ES-I3 (cell line): ENCODE data around the gene RBMS1.
"Not testable (repeated sequence)": the region's sequence is repeated elsewhere in the genome, so short reads cannot be mapped to it uniquely, and the experiment has no call there.

ENCODE experiments used
- H3K36me3 ChIP-seq: 2 replicates; pipeline ENCODE4 v1.6.1; 2013; ENCODE audit warnings: mild to moderate bottlenecking, low read length, control low read depth, moderate library complexity; ENCODE audit not compliant: insufficient read depth
- H3K4me1 ChIP-seq: 2 replicates; pipeline ENCODE4 v1.6.1; 2013; ENCODE audit warnings: mild to moderate bottlenecking, control low read depth, low read length; ENCODE audit not compliant: insufficient read depth
- H3K9ac ChIP-seq: 2 replicates; pipeline ENCODE4 v1.6.1; 2013; ENCODE audit warnings: low read depth, mild to moderate bottlenecking, low read length, moderate library complexity
- H3K9me3 ChIP-seq: 2 replicates; pipeline ENCODE4 v1.6.1; 2013; ENCODE audit warnings: mild to moderate bottlenecking, low read length, moderate library complexity; ENCODE audit not compliant: control insufficient read depth, insufficient read depth

RBMS1 gene

GRCh38 chr2:160425434-160426151 is 68.0 kb downstream of the RBMS1 start:
- Histone ChIP-seq H3K36me3 (no peaks in the 10 kb centered on the region), H3K9ac (no peak overlapping the region), H3K9me3 (no peaks in the 10 kb centered on the region), H3K4me1 (no peaks in the 10 kb centered on the region; the same call in 1 of the 2 replicates)

- Histone ChIP-seq H3K36me3 (no peaks in the 10 kb centered on the region), H3K9me3 (no peaks in the 10 kb centered on the region), H3K9ac (no peak overlapping the region), H3K4me1 (peaks cover 2% of the 10 kb centered on the region)
Observed at GRCh38 chr2:160423126-160423525, 70.5 kb downstream of the RBMS1 start.

DNA sequence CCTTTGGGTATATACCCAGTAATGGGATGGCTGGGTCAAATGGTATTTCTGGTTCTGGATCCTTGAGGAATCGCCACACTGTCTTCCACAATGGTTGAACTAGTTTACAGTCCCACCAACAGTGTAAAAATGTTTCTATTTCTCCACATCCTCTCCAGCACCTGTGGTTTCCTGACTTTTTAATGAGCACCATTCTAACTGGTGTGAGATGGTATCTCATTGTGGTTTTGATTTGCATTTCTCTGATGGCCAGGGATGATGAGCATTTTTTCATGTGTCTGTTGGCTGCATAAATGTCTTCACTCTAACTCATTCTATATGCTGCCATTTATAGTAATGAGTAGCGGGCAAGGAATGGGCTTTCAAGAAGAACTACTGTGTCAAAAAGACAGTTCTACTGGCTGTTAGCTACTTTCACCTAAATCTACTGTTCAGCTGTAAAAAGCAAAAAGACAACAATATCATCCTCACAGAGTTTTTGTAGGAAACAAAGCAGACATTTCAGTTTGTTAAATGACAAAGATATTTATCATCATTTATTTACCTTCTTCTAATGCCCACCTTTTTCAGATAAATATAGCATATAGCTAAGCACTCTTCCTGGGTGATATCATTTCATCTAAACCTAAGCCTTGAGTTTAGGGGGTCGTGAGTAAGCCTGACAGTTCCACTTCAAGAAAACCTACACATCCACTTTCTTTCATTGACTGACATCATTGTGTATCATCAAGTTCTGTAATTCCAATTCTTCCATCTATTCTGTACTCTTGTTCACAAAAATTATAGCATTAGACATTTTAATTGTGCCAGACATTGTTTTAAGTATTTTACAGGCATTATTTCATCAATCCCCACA is 71.7 kb downstream of the RBMS1 start:
- not testable (repeated sequence) for H3K36me3 ChIP-seq, H3K9me3 ChIP-seq, H3K4me1 ChIP-seq, H3K9ac ChIP-seq

GRCh38 chr2:160420711-160421110 is 72.9 kb downstream of the RBMS1 start:
- Histone ChIP-seq H3K36me3 (no peaks in the 10 kb centered on the region), H3K9ac (no peak overlapping the region), H3K4me1 (peaks cover 9% of the 10 kb centered on the region), H3K9me3 (no peaks in the 10 kb centered on the region)

- peaks cover 9% of the 10 kb centered on the region for H3K4me1 ChIP-seq
- no peaks in the 10 kb centered on the region for H3K36me3 ChIP-seq
- H3K9me3 ChIP-seq: no peaks in the 10 kb centered on the region
- H3K9ac ChIP-seq: no peak overlapping the region
Observed at GRCh38 chr2:160419776-160420505, 73.7 kb downstream of the RBMS1 start.

GRCh38 chr2:160418853-160419252 is 74.8 kb downstream of the RBMS1 start:
- no peak overlapping the region for H3K9ac ChIP-seq
- peaks cover 9% of the 10 kb centered on the region for H3K4me1 ChIP-seq
- no peaks in the 10 kb centered on the region for H3K36me3 ChIP-seq
- H3K9me3 ChIP-seq: no peaks in the 10 kb centered on the region

DNA sequence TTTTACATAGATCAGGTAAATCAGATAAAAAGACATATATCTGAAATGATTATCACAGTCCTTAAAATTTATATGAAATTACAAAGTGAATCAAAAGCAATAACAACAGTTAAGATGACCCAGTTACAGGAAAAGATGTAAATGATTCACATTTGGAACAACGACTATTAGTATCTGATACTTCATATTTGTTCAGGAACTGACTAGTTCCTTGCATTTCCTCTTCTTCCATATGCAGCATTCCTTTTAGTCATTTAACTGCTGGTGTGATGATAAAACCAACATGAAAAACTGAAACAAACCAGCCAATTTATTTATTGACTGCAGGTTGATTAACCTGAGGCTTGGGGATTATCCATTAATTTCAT is 75.2 kb downstream of the RBMS1 start:
- H3K36me3 ChIP-seq: no peaks in the 10 kb centered on the region
- peaks cover 9% of the 10 kb centered on the region for H3K4me1 ChIP-seq
- no peak overlapping the region for H3K9ac ChIP-seq
- no peaks in the 10 kb centered on the region for H3K9me3 ChIP-seq

GRCh38 chr2:160417745-160418397 is 75.7 kb downstream of the RBMS1 start:
- Histone ChIP-seq H3K4me1 (peaks cover 9% of the 10 kb centered on the region), H3K9me3 (no peaks in the 10 kb centered on the region), H3K9ac (no peak overlapping the region), H3K36me3 (no peaks in the 10 kb centered on the region)

GRCh38 chr2:160415991-160416390 is 77.6 kb downstream of the RBMS1 start:
- H3K9ac ChIP-seq: no peak overlapping the region
- H3K9me3 ChIP-seq: no peaks in the 10 kb centered on the region
- H3K36me3 ChIP-seq: no peaks in the 10 kb centered on the region
- peaks cover 9% of the 10 kb centered on the region for H3K4me1 ChIP-seq

- H3K9ac ChIP-seq: no peak overlapping the region
- no peaks in the 10 kb centered on the region for H3K9me3 ChIP-seq
- H3K4me1 ChIP-seq: peaks cover 7% of the 10 kb centered on the region; the same call in 1 of the 2 replicates
- H3K36me3 ChIP-seq: no peaks in the 10 kb centered on the region
Observed at GRCh38 chr2:160411955-160412354, 81.7 kb downstream of the RBMS1 start.

DNA sequence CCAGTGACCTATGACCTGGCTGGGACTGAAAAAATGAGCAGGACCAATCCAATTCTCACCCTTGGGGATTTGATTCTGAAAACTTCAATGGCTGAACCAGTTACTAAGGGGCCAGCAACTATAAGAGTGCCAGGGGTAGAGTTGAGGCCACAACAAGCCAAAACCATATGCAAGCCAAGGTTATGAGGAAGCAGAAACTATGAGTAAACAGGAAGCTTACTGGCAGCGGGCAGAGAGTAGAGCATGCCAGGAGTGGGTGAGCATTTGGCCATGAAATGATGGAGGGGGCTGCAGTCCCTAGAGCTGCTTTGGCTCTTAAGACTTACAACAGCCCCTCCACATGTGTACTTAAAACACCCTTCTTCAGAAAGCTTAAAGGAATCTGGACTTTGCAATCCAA is 82.4 kb downstream of the RBMS1 start:
- H3K9ac ChIP-seq: no peak overlapping the region
- peaks cover 7% of the 10 kb centered on the region; the same call in 1 of the 2 replicates for H3K4me1 ChIP-seq
- no peaks in the 10 kb centered on the region for H3K9me3 ChIP-seq
- no peaks in the 10 kb centered on the region for H3K36me3 ChIP-seq

DNA sequence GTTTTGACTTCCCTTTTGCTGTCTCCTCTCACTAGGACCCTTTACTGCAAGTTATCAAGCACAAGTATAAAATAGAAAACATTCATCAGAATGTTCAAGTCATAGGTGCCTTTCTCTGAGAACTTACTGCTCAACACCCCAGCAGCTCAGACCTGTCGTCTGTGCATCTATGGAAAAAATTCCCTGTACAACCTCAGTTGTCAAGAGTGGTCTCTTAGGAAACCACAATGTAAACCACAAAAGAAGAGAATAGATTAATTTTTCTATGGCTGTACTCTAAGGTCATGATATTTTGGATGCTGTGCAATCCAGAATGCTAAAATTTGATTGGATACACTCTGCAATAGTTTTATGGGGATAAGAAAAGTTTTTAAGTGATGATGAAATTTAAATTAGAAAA is 84.1 kb downstream of the RBMS1 start:
- H3K9ac ChIP-seq: no peak overlapping the region
- no peaks in the 10 kb centered on the region for H3K9me3 ChIP-seq
- H3K36me3 ChIP-seq: no peaks in the 10 kb centered on the region
- H3K4me1 ChIP-seq: peaks cover 7% of the 10 kb centered on the region; the same call in 1 of the 2 replicates

DNA sequence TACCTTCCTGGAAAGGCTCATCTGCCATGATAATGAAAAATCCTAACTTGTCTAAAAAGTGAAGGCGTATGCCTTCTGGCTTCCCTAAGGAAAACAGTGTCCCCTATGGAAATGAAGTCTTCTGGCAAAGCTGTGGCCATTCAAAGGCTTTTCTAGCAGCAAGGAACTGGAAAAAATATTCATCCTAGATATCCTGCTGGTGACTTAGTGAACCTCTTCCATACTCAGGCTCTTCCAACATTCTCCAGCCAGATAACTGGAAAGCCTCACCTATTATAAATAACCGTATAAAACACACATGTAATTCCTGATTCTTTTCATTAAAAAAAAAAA is 84.7 kb downstream of the RBMS1 start:
- Histone ChIP-seq H3K4me1 (peaks cover 7% of the 10 kb centered on the region; the same call in 1 of the 2 replicates), H3K9me3 (no peaks in the 10 kb centered on the region), H3K9ac (peak overlapping the region; percentile 85; the same call in 1 of the 2 replicates), H3K36me3 (no peaks in the 10 kb centered on the region)
